ENCODE data around the gene KIRREL1.
A peak's percentile ranks its signal among the peaks of the same experiment; 100 is the strongest.
"Not testable (repeated sequence)": the region's sequence is repeated elsewhere in the genome, so short reads cannot be mapped to it uniquely, and the experiment has no call there.

The KIRREL1 gene

GRCh38 chr1:158119976-158120653 is 126.7 kb downstream of the KIRREL1 start:
- Histone ChIP-seq H3K27me3 (ENCODE audit: control insufficient read depth, insufficient read depth, low read length) (no peaks in the 10 kb centered on the region), H3K4me1 (ENCODE audit: control insufficient read depth, insufficient read depth, low read length) (peaks cover 13% of the 10 kb centered on the region), H3K27ac (ENCODE audit: low read length) (no peak overlapping the region), H3K9me3 (ENCODE audit: control insufficient read depth, insufficient read depth, low read length) (no peaks in the 10 kb centered on the region; the same call in 1 of the 2 replicates), H3K4me3 (ENCODE audit: low read length) (no peak overlapping the region), H3K36me3 (ENCODE audit: control insufficient read depth, insufficient read depth, low read length) (no peaks in the 10 kb centered on the region)
- no peak for DNase-seq (ENCODE audit: low read depth, low spot score)
- no CpG with 5 or more reads among the region's 5 CpGs for WGBS (ENCODE audit: insufficient coverage, insufficient read length)

GRCh38 chr1:158121604-158122254 is 128.3 kb downstream of the KIRREL1 start:
- Histone ChIP-seq H3K4me3 (ENCODE audit: low read length) (no peak overlapping the region), H3K9me3 (ENCODE audit: control insufficient read depth, insufficient read depth, low read length) (no peaks in the 10 kb centered on the region; the same call in 1 of the 2 replicates), H3K36me3 (ENCODE audit: control insufficient read depth, insufficient read depth, low read length) (no peaks in the 10 kb centered on the region), H3K4me1 (ENCODE audit: control insufficient read depth, insufficient read depth, low read length) (peaks cover 13% of the 10 kb centered on the region), H3K27me3 (ENCODE audit: control insufficient read depth, insufficient read depth, low read length) (no peaks in the 10 kb centered on the region), H3K27ac (ENCODE audit: low read length) (no peak overlapping the region)
- WGBS (ENCODE audit: insufficient coverage, insufficient read length): no CpG with 5 or more reads among the region's 5 CpGs
- DNase-seq (ENCODE audit: low read depth, low spot score): no peak

GRCh38 chr1:158122833-158123388 is 129.5 kb downstream of the KIRREL1 start:
- Histone ChIP-seq H3K36me3 (ENCODE audit: control insufficient read depth, insufficient read depth, low read length) (no peaks in the 10 kb centered on the region), H3K4me3 (ENCODE audit: low read length) (no peak overlapping the region), H3K27ac (ENCODE audit: low read length) (no peak overlapping the region), H3K9me3 (ENCODE audit: control insufficient read depth, insufficient read depth, low read length) (no peaks in the 10 kb centered on the region; the same call in 1 of the 2 replicates), H3K4me1 (ENCODE audit: control insufficient read depth, insufficient read depth, low read length) (peaks cover 13% of the 10 kb centered on the region), H3K27me3 (ENCODE audit: control insufficient read depth, insufficient read depth, low read length) (no peaks in the 10 kb centered on the region)
- no peak for DNase-seq (ENCODE audit: low read depth, low spot score)
- no CpG with 5 or more reads among the region's 2 CpGs for WGBS (ENCODE audit: insufficient coverage, insufficient read length)

- H3K36me3 ChIP-seq (ENCODE audit: control insufficient read depth, insufficient read depth, low read length): no peaks in the 10 kb centered on the region
- H3K27me3 ChIP-seq (ENCODE audit: control insufficient read depth, insufficient read depth, low read length): no peaks in the 10 kb centered on the region
- H3K4me1 ChIP-seq (ENCODE audit: control insufficient read depth, insufficient read depth, low read length): peaks cover 5% of the 10 kb centered on the region
- no peak for DNase-seq (ENCODE audit: low read depth, low spot score)
- no peaks in the 10 kb centered on the region; the same call in 1 of the 2 replicates for H3K9me3 ChIP-seq (ENCODE audit: control insufficient read depth, insufficient read depth, low read length)
- no CpG with 5 or more reads among the region's 2 CpGs for WGBS (ENCODE audit: insufficient coverage, insufficient read length)
- H3K27ac ChIP-seq (ENCODE audit: low read length): no peak overlapping the region
- H3K4me3 ChIP-seq (ENCODE audit: low read length): no peak overlapping the region
Measured at GRCh38 chr1:158124034-158124433, 130.6 kb downstream of the KIRREL1 start.

- WGBS (ENCODE audit: insufficient coverage, insufficient read length): no CpG with 5 or more reads among the region's 4 CpGs
- H3K9me3 ChIP-seq (ENCODE audit: control insufficient read depth, insufficient read depth, low read length): no peaks in the 10 kb centered on the region; the same call in 1 of the 2 replicates
- DNase-seq (ENCODE audit: low read depth, low spot score): peak; percentile 98
- H3K4me1 ChIP-seq (ENCODE audit: control insufficient read depth, insufficient read depth, low read length): peaks cover 5% of the 10 kb centered on the region
- no peak overlapping the region for H3K4me3 ChIP-seq (ENCODE audit: low read length)
- no peaks in the 10 kb centered on the region for H3K36me3 ChIP-seq (ENCODE audit: control insufficient read depth, insufficient read depth, low read length)
- H3K27ac ChIP-seq (ENCODE audit: low read length): no peak overlapping the region
- no peaks in the 10 kb centered on the region for H3K27me3 ChIP-seq (ENCODE audit: control insufficient read depth, insufficient read depth, low read length)
Measured at GRCh38 chr1:158124999-158125398, 131.6 kb downstream of the KIRREL1 start.

- no CpG with 5 or more reads among the region's 2 CpGs for WGBS (ENCODE audit: insufficient coverage, insufficient read length)
- Histone ChIP-seq H3K9me3 (ENCODE audit: control insufficient read depth, insufficient read depth, low read length) (no peaks in the 10 kb centered on the region; the same call in 1 of the 2 replicates), H3K4me3 (ENCODE audit: low read length) (no peak overlapping the region), H3K27ac (ENCODE audit: low read length) (no peak overlapping the region), H3K4me1 (ENCODE audit: control insufficient read depth, insufficient read depth, low read length) (peaks cover 5% of the 10 kb centered on the region), H3K36me3 (ENCODE audit: control insufficient read depth, insufficient read depth, low read length) (no peaks in the 10 kb centered on the region), H3K27me3 (ENCODE audit: control insufficient read depth, insufficient read depth, low read length) (no peaks in the 10 kb centered on the region)
- no peak for DNase-seq (ENCODE audit: low read depth, low spot score)
Measured at GRCh38 chr1:158126425-158126824, 133.0 kb downstream of the KIRREL1 start.

- WGBS (ENCODE audit: insufficient coverage, insufficient read length): no CpG with 5 or more reads among the region's 8 CpGs
- not testable (repeated sequence) for H3K27ac ChIP-seq (ENCODE audit: low read length); H3K9me3 ChIP-seq (ENCODE audit: control insufficient read depth, insufficient read depth, low read length); H3K4me1 ChIP-seq (ENCODE audit: control insufficient read depth, insufficient read depth, low read length); H3K4me3 ChIP-seq (ENCODE audit: low read length); H3K36me3 ChIP-seq (ENCODE audit: control insufficient read depth, insufficient read depth, low read length); DNase-seq (ENCODE audit: low read depth, low spot score); H3K27me3 ChIP-seq (ENCODE audit: control insufficient read depth, insufficient read depth, low read length)
Measured at GRCh38 chr1:158128531-158128930, 135.1 kb downstream of the KIRREL1 start.

- Histone ChIP-seq H3K4me3 (ENCODE audit: low read length) (no peak overlapping the region), H3K9me3 (ENCODE audit: control insufficient read depth, insufficient read depth, low read length) (no peaks in the 10 kb centered on the region), H3K27me3 (ENCODE audit: control insufficient read depth, insufficient read depth, low read length) (no peaks in the 10 kb centered on the region), H3K4me1 (ENCODE audit: control insufficient read depth, insufficient read depth, low read length) (no peaks in the 10 kb centered on the region), H3K27ac (ENCODE audit: low read length) (no peak overlapping the region), H3K36me3 (ENCODE audit: control insufficient read depth, insufficient read depth, low read length) (no peaks in the 10 kb centered on the region)
- no peak for DNase-seq (ENCODE audit: low read depth, low spot score)
- WGBS (ENCODE audit: insufficient coverage, insufficient read length): no CpG with 5 or more reads among the region's 3 CpGs
Measured at GRCh38 chr1:158131217-158131616, 137.8 kb downstream of the KIRREL1 start.

- H3K36me3 ChIP-seq (ENCODE audit: control insufficient read depth, insufficient read depth, low read length): no peaks in the 10 kb centered on the region
- no peak for DNase-seq (ENCODE audit: low read depth, low spot score)
- H3K9me3 ChIP-seq (ENCODE audit: control insufficient read depth, insufficient read depth, low read length): no peaks in the 10 kb centered on the region
- no CpG with 5 or more reads among the region's 3 CpGs for WGBS (ENCODE audit: insufficient coverage, insufficient read length)
- no peaks in the 10 kb centered on the region for H3K27me3 ChIP-seq (ENCODE audit: control insufficient read depth, insufficient read depth, low read length)
- H3K27ac ChIP-seq (ENCODE audit: low read length): no peak overlapping the region
- H3K4me1 ChIP-seq (ENCODE audit: control insufficient read depth, insufficient read depth, low read length): no peaks in the 10 kb centered on the region
- H3K4me3 ChIP-seq (ENCODE audit: low read length): no peak overlapping the region
Measured at GRCh38 chr1:158140764-158141192, 147.3 kb downstream of the KIRREL1 start.

- DNase-seq (ENCODE audit: low read depth, low spot score): no peak
- Histone ChIP-seq H3K9me3 (ENCODE audit: control insufficient read depth, insufficient read depth, low read length) (no peaks in the 10 kb centered on the region), H3K27ac (ENCODE audit: low read length) (no peak overlapping the region), H3K36me3 (ENCODE audit: control insufficient read depth, insufficient read depth, low read length) (no peaks in the 10 kb centered on the region), H3K4me1 (ENCODE audit: control insufficient read depth, insufficient read depth, low read length) (no peaks in the 10 kb centered on the region), H3K27me3 (ENCODE audit: control insufficient read depth, insufficient read depth, low read length) (no peaks in the 10 kb centered on the region), H3K4me3 (ENCODE audit: low read length) (no peak overlapping the region)
Measured at GRCh38 chr1:158145173-158145719, 151.8 kb downstream of the KIRREL1 start.
